Right forelimb (tissue), 1 donor: ENCODE results near the gene FAM193B.

Experiments
- DNase-seq: peaks from one replicate; pipeline ENCODE4 v3.0.0-alpha.2; 2018

The FAM193B gene

GRCh38 chr5:177483042-177483441 lies 71.3 kb downstream of the FAM193B start:
- DNase-seq, result no peak

GRCh38 chr5:177482359-177482795 lies 72.0 kb downstream of the FAM193B start:
- no peak for DNase-seq

GRCh38 chr5:177479774-177480173 lies 74.6 kb downstream of the FAM193B start:
- DNase-seq, result no peak

GRCh38 chr5:177478711-177479646 lies 75.4 kb downstream of the FAM193B start:
- peak; percentile 67 for DNase-seq

GRCh38 chr5:177477701-177478477 lies 76.5 kb downstream of the FAM193B start:
- DNase-seq, result no peak

GRCh38 chr5:177476531-177477233 lies 77.7 kb downstream of the FAM193B start:
- DNase-seq, result no peak

GRCh38 chr5:177475563-177476427 lies 78.6 kb downstream of the FAM193B start:
- DNase-seq, result no peak

GRCh38 chr5:177474846-177475562 lies 79.4 kb downstream of the FAM193B start:
- DNase-seq, result no peak

GRCh38 chr5:177474002-177474476 lies 80.3 kb downstream of the FAM193B start:
- DNase-seq, result no peak

- DNase-seq, result peak; percentile 85
These were observed 80.8 kb downstream of the FAM193B start, which contains the start of gene DBN1 for GRCh38 chr5:177473443-177474001. Gene DBN1 (minus strand): TSS chr5:177473634. CDS start chr5:177473521, 113 bp downstream.

- DNase-seq, result peak; percentile 76
These were observed 81.6 kb downstream of the FAM193B start for GRCh38 chr5:177472460-177473442.

GRCh38 chr5:177471610-177472356 lies 82.6 kb downstream of the FAM193B start:
- no peak for DNase-seq

GRCh38 chr5:177470759-177471536 lies 83.4 kb downstream of the FAM193B start:
- DNase-seq, result no peak
